HS-27A (cell line): ENCODE data around the gene SLC25A25.

Source experiments
- DNase-seq: peaks from one replicate; pipeline ENCODE4 v3.0.0-alpha.2; 2012; ENCODE audit warnings: low read depth, missing footprints

SLC25A25 gene

DNA sequence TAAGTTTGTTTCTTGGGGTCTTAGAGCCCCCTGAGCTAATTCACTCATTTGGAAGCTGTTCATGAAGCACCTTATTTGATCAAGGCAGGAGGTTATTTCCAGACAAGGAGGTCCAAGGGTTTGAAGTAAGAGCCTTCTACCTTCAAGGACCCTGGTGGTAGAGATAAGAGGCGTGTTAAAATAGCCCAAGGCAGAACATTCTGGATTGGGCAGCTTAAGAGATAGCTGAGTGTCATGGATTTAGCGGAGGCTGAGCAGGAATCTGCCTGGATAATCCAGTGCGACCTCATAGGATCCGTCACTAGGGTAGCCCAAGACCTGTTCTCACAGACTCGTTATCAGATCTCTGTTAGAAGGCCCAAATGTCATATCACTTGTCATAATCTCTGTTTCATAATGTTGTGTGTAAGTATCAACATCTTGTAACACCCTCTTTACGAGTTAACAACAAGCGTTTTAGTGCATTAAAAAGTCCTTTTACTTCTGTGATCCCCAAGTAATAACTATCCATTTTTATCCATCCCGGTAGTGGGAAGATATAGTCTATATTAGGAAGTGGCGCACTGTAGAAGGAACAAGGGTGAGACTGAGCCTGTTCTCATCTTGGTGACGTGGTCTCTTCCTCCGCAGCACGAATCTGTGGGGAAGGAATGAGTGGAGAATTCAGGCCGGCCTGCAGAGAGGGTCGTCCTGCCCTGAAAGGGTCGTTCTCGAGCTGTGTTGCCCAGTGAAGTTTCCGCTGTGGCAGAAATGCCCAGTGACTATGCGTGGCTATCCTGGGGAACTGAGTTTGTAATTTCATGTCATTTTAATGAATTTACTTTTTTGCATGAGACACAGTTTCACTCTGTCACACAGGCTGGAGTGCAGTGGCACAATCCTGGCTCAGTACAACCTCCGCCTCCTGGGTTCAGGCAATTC is 28.8 kb downstream of the SLC25A25 start:
- DNase-seq, result no peak

DNA sequence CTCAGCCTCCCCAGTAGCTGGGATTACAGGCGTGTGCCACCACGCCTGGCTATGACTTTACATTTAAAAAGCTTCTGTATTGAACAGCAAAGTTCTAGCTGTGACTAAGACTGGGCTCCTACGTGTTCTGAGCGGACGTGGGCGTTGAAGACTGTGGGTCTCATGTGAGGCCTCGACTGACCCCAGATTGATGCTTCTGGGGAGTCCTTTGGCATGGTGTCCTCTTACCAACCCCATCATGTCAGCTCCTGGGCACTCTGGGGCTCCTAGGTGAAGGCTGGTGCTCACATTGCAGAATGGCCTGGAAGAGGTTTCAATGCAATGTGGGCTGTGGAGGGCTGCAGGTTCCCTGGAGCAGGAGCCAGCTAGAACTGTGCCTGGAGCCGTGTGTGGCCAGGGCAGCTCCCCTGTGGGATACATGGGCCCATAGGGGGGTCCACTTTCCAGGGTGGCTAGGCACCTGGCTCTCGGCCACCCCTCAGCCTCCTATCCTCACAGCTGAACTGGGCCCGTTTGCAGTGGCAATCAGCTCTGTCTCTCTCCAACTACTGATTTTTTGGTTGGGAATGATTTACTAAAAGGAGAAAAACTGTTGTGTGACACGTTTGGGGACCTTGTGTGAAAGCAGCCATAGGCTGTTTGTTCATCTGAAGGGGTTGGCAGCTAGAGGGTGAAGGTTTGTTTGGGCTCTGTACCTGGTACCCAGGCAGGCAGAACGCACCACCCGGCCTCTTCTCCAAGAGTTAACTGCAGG is 29.7 kb downstream of the SLC25A25 start:
- no peak for DNase-seq

DNA sequence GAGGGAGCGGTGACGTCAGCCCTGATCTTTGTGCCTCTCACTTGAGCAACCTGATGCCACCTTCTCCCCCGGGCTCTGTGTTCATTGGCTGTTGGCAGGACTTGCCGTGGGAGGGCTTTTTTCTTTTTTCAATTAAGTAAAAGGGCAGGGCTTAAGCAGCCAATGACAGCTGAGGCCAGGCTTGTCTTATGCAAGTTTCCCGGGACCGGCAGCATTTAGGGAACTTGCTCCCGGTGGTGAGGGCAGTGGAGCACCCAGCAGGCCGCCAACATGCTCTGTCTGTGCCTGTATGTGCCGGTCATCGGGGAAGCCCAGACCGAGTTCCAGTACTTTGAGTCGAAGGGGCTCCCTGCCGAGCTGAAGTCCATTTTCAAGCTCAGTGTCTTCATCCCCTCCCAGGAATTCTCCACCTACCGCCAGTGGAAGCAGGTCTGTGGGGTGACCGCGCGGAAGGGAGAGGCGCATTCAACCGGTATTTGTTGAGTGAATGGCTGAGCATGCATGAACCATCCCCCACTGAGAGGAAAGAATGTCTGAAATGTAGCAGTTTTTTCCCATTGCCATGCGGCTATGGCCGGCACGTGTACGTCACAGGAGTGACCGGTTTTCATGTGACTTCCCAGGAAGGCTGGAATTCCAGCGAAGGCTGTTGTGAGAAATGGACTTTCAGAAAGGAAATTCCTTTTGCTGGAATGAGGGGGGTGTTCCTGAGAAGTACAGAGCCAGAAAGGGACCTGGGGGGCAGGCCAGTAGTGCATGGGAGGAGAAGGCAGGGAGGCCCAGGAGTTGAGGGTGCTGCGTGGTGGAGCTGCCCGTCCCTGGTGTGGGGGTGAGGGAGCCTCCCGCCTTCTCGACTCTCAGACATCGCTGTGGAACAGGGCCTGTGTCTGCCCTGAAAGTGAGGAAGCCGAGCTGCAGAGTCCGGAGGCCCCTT is 30.5 kb downstream of the SLC25A25 start:
- peak; percentile 95 for DNase-seq

DNA sequence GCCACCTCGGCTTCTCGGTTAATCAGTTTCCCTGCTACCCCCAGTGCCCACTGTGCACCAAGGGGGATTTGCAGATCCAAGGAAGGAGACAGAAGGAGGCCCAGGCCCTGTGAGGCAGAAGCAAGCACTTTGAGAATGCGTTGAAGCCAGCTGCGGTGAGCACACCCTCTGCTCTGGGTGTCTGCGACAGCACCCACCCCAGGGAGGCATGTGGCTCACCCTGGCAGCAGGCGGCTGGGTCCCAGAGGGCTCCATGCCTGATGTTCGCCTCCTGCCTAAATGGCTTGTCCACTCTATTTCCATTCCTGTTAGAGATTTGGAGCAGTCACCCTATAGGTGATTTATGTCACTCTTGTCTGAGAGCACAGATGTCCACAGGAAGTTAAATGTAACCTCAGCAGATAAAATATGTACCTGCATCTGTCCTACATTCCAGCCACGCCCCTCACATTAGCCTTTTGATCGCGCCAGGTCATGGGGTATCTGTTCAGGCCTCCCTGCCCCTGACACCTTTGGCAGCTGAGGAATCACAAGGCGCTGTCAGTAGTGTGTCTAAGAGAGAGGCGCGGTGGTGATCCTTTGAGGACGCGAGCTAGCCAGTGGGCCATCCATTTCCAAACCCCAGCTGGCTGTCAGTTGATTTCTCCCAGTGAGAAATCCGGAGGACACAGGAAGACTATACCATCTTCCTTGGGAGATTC is 31.3 kb downstream of the SLC25A25 start:
- peak; percentile 40 for DNase-seq

DNA sequence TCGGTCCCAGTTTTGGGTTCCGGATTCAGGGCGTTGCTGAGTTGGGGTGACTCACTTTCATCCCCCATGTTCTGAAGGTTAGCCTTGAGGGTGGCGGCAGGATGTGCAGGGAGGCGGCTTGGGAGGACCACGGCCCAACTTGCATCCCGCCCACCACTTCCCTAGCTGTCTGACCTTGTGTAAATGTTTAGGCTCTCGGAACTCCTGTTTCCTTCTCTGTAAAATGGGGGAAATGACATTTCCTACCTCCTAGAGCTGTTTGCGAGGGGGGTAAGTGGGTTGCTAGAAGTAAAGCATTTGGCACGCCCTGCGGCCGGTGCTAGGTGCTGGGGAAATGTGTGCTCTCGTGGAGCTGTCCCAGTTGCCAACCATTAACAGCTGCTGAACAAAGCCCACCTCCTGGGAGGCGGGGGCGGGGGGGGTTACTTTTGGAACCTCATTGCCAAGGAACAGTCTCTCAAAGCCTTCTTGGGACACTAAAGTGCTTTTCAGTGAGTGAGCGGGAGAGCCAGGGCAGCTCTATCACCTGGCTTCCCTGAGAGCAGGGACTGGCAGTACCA is 32.0 kb downstream of the SLC25A25 start:
- DNase-seq, result no peak

DNA sequence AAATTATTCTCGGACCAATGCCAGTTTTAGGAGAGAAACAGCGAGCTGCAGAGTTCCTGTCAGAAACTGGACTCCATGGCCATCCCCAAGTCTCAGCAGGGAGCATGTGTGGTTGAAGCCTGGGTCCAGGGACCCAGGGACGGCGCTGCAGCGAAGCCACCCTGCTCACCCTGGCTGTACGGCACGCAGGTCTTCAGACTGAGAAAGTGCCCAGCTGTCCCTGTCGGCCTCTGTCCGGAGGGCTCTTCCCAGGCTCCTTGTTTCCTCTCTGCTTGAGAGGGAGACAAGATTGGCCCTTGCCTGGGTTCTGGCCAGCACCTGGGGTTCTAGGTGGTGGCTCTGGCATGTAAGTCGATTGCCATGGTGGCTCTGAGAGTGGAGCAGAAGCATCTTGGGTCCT is 32.5 kb downstream of the SLC25A25 start:
- no peak for DNase-seq

DNA sequence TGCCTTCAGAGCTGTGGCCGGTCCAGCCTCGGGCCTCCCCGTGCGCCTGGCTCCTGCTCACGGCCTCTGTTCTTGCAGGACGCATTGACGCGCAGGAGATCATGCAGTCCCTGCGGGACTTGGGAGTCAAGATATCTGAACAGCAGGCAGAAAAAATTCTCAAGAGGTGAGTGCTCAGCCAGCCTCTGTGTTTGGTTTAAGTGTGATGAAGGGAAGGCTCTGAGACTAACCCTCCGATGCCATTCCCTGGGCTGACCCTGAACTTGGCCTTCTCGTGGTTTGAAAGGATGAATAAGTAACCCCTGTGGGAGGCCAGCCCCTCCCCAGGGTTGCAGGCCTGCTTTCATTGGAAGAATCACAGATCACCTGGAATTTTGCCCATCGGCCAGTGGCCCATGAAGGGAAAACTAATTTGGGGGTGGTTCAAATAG is 33.2 kb downstream of the SLC25A25 start:
- no peak for DNase-seq

DNA sequence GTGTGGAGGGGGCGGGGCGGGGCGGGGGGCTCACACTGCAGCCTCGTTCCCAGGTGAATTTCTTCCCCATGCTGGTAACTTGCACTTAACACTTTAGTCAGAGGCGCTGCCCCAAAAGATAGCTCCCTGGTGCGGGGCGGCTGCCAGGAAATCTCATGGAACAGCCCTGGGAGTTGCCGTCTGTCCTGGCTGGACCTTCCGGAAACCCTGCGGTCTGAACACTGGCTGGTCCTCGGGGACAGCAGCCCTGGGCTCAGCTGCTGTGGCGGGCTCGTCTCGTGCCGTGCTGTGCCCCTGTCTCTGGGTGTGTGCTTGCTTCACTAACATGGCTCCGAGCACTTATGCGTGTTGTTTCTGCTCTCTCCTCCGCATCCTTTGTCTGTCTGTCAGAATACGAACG is 33.7 kb downstream of the SLC25A25 start:
- DNase-seq, result no peak

DNA sequence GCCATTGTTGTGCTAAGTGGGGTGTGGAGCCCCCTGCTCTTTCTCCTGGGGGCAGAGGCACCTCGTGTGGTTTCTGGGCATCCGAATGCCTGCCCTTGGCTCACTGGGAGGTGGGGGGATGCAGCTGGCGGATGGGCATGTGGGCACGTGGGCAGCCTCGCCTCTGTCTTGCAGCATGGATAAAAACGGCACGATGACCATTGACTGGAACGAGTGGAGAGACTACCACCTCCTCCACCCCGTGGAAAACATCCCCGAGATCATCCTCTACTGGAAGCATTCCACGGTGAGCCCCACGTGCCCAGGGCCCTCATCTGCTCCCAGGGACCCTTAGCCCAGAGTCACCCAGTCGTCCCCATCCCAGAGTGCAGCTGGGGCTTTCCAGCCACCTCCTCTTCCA is 34.2 kb downstream of the SLC25A25 start:
- no peak for DNase-seq

DNA sequence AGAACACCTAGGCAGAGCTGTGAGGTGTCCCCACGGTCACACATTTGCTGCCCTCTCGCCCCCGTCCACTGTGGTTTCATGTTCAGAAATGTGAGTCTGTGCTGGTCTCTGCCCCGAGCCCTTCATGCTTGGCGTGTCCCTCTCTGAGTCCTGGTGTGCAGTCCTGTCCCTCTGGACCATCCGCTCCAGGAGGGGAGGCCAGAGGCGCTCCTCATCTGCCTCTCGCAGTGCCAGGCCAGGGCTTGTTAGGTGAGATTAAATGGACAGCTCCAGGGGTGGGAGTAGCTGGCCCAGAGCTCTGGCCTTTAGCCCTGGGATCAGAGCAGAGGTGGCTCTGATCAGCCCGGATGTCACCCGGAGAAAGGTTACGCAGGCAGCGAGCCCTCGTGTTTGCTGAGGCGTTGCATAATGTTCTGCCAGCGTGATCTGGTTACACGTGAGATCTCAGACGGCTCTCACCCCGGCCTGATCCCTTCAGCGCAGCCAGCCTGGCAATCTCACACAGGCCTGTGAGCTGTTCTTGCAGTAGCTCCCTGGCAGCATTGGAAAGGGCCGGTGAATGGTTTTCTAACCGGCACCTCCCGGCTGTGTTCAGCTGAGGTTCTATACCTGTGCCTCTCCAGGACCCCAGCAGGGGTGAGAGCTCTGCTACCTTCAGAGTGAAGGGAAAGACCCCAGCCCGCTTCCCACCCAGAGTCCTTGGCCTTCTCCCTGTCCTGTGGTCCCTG is 35.0 kb downstream of the SLC25A25 start:
- DNase-seq, result no peak

DNA sequence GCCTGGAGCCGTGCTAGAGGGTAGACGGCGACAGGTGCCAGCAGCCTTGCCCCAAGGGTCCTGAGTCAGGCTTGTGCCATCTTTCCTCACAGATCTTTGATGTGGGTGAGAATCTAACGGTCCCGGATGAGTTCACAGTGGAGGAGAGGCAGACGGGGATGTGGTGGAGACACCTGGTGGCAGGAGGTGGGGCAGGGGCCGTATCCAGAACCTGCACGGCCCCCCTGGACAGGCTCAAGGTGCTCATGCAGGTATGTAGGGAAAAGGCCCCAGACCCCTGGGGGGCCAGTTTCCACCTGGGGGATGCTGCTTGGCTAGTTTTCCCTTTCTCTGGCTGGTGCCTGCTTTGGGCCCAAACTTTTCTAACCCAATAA is 35.5 kb downstream of the SLC25A25 start:
- DNase-seq, result no peak

DNA sequence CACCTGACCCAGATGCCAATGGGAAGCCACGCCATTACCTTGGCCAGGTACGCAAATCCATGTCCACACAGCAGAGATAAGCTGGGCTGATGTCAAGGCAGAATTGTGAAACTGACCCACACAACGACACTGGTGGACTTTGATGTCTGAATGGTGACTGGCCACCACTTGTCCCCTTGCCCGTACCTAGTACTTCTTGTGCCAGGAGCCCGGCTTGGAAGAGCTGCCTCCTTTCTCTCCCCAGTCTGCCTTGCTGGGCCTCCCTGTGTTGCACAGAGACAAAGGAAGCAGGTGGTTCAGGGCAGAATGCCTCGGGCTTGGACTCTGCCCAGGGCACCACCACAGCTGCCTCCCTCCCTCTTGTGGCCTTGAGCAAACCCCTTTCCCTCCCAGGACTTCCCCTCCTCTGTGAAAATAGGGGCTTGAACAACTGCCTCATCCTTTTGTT is 36.2 kb downstream of the SLC25A25 start:
- DNase-seq, result no peak

DNA sequence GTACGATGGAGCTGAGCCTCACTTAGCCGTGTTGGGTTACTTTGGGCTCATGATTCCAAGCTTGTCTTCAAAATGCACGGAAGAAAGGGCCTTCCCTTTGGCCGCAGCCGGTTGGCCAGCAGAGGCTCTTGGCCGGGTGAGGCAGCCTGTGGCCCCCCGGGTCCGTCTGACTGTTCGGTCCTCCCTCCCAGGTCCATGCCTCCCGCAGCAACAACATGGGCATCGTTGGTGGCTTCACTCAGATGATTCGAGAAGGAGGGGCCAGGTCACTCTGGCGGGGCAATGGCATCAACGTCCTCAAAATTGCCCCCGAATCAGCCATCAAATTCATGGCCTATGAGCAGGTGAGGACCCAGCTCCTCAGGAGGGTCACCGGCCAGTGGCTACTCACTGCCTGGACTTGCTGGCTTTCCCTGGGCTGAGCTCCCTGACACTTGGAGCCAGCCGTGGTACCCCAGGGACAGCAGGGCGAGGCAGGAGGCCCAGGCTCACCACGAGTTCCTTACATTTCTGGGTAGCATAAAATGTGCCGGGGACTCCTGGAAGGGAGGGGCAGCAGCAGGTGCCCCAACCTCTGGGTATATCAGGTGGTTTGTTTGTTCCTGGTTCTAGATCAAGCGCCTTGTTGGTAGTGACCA is 37.6 kb downstream of the SLC25A25 start:
- DNase-seq, result no peak

DNA sequence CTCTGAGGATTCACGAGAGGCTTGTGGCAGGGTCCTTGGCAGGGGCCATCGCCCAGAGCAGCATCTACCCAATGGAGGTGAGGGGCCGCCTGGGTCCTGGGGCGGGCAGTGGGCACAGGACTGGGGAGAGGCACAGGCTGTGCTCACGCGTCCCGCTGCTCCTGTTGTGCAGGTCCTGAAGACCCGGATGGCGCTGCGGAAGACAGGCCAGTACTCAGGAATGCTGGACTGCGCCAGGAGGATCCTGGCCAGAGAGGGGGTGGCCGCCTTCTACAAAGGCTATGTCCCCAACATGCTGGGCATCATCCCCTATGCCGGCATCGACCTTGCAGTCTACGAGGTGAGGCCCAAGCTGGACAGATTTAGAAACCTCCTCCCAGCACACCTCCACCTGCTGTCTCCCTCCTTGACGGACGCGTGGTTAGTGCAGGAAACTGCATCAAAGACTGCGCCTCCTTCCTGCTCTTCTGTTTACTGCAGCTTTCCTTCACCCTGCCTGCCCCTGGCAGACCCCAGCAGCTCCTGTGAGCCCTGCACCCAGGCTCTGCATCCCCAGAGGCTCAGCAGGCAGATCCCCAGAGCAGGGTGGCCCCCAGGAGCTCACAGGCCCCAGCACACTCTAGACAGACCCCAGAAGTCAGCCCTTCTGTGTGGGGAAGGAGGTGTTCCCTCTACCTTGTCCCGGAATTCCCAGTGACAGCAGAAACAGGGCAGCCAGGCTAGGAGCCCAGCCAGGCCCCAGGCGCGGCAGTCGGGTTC is 38.3 kb downstream of the SLC25A25 start:
- no peak for DNase-seq

DNA sequence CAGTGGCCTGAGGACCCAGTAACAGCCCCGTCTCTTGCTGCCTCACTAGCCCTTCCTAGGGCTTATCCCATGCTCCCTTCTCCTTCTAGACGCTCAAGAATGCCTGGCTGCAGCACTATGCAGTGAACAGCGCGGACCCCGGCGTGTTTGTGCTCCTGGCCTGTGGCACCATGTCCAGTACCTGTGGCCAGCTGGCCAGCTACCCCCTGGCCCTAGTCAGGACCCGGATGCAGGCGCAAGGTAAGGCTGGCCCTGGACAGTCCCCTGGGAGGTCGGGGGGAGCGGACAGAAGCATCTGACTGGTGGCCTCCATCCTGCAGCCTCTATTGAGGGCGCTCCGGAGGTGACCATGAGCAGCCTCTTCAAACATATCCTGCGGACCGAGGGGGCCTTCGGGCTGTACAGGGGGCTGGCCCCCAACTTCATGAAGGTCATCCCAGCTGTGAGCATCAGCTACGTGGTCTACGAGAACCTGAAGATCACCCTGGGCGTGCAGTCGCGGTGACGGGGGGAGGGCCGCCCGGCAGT is 39.0 kb downstream of the SLC25A25 start:
- DNase-seq, result no peak

DNA sequence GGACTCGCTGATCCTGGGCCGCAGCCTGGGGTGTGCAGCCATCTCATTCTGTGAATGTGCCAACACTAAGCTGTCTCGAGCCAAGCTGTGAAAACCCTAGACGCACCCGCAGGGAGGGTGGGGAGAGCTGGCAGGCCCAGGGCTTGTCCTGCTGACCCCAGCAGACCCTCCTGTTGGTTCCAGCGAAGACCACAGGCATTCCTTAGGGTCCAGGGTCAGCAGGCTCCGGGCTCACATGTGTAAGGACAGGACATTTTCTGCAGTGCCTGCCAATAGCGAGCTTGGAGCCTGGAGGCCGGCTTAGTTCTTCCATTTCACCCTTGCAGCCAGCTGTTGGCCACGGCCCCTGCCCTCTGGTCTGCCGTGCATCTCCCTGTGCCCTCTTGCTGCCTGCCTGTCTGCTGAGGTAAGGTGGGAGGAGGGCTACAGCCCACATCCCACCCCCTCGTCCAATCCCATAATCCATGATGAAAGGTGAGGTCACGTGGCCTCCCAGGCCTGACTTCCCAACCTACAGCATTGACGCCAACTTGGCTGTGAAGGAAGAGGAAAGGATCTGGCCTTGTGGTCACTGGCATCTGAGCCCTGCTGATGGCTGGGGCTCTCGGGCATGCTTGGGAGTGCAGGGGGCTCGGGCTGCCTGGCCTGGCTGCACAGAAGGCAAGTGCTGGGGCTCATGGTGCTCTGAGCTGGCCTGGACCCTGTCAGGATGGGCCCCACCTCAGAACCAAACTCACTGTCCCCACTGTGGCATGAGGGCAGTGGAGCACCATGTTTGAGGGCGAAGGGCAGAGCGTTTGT is 39.6 kb downstream of the SLC25A25 start:
- no peak for DNase-seq

DNA sequence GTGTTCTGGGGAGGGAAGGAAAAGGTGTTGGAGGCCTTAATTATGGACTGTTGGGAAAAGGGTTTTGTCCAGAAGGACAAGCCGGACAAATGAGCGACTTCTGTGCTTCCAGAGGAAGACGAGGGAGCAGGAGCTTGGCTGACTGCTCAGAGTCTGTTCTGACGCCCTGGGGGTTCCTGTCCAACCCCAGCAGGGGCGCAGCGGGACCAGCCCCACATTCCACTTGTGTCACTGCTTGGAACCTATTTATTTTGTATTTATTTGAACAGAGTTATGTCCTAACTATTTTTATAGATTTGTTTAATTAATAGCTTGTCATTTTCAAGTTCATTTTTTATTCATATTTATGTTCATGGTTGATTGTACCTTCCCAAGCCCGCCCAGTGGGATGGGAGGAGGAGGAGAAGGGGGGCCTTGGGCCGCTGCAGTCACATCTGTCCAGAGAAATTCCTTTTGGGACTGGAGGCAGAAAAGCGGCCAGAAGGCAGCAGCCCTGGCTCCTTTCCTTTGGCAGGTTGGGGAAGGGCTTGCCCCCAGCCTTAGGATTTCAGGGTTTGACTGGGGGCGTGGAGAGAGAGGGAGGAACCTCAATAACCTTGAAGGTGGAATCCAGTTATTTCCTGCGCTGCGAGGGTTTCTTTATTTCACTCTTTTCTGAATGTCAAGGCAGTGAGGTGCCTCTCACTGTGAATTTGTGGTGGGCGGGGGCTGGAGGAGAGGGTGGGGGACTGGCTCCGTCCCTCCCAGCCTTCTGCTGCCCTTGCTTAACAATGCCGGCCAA is 40.4 kb downstream of the SLC25A25 start:
- no peak for DNase-seq
